Osteocyte (in vitro differentiated cells): Measurements from ENCODE around the gene ALS2. TPM values are rescaled to one million over a fixed set of nuclear protein-coding genes. Genes with fewer than 3 reads are reported as not detected.
"Not testable (repeated sequence)": the region's sequence is repeated elsewhere in the genome, so short reads cannot be mapped to it uniquely, and the experiment has no call there.

ENCODE experiments used
- DNase-seq: peaks from one replicate; pipeline ENCODE4 v3.0.0; 2021; ENCODE audit warnings: mixed read lengths; ENCODE audit not compliant: unreplicated experiment; ENCODE audit errors: extremely low spot score
- H3K27ac Mint-ChIP-seq: one replicate; pipeline ENCODE4 v1.8.0; 2021; ENCODE audit warnings: mild to moderate bottlenecking, mixed read lengths; ENCODE audit not compliant: unreplicated experiment
- H3K27me3 Mint-ChIP-seq: one replicate; pipeline ENCODE4 v1.8.0; 2021; ENCODE audit warnings: mixed read lengths; ENCODE audit not compliant: unreplicated experiment
- H3K36me3 Mint-ChIP-seq: one replicate; pipeline ENCODE4 v1.8.0; 2021; ENCODE audit warnings: mixed read lengths; ENCODE audit not compliant: unreplicated experiment
- H3K4me1 Mint-ChIP-seq: one replicate; pipeline ENCODE4 v1.8.0; 2021; ENCODE audit warnings: mixed read lengths; ENCODE audit not compliant: unreplicated experiment
- H3K4me3 Mint-ChIP-seq: one replicate; pipeline ENCODE4 v1.8.0; 2021; ENCODE audit warnings: mild to moderate bottlenecking, moderate library complexity, mixed read lengths; ENCODE audit not compliant: unreplicated experiment
- H3K9me3 Mint-ChIP-seq: one replicate; pipeline ENCODE4 v1.8.0; 2021; ENCODE audit warnings: mixed read lengths; ENCODE audit not compliant: unreplicated experiment
- CTCF ChIP-seq: fragments of 200-600 bp; sonication (generic); IDR thresholded peaks from 2 replicates; pipeline ENCODE4 v1.5.0; 2021; ENCODE audit warnings: antibody characterized with exemption, mild to moderate bottlenecking, moderate library complexity
- total RNA-seq: library from RNA; stranded (reverse); gene quantifications from 2 replicates; pipeline ENCODE4 v1.2.1, GENCODE V29; 2021

The ALS2 gene
- total RNA-seq, 1 donor from 2014 or later, result 35.5 TPM

GRCh38 chr2:201674298-201674697, 106.4 kb downstream of the ALS2 start:
- no peaks in the 10 kb centered on the region for H3K27me3 Mint-ChIP-seq
- no peak for TF ChIP-seq CTCF

GRCh38 chr2:201673546-201673945, 107.2 kb downstream of the ALS2 start:
- Mint-ChIP-seq H3K4me3 (peak overlapping the region; percentile 19), H3K9me3 (no peaks in the 10 kb centered on the region), H3K4me1 (peaks cover 32% of the 10 kb centered on the region), H3K36me3 (peaks cover 4% of the 10 kb centered on the region), H3K27me3 (no peaks in the 10 kb centered on the region), H3K27ac (peak overlapping the region; percentile 86)
- TF ChIP-seq CTCF, result no peak
- DNase-seq, result no peak

More at GRCh38 chr2:201674298-201674697, 106.4 kb downstream of the ALS2 start:
- Mint-ChIP-seq H3K27ac (no peak overlapping the region), H3K4me3 (no peak overlapping the region), H3K36me3 (peaks cover 4% of the 10 kb centered on the region), H3K9me3 (no peaks in the 10 kb centered on the region), H3K4me1 (peaks cover 32% of the 10 kb centered on the region)
- no peak for DNase-seq

- not testable (repeated sequence) for H3K4me3 Mint-ChIP-seq, H3K27me3 Mint-ChIP-seq, H3K9me3 Mint-ChIP-seq, H3K27ac Mint-ChIP-seq, DNase-seq, H3K36me3 Mint-ChIP-seq
- H3K4me1 Mint-ChIP-seq, result peaks cover 33% of the 10 kb centered on the region
These were observed 109.5 kb downstream of the ALS2 start for GRCh38 chr2:201671205-201671604.

GRCh38 chr2:201669865-201670264, 110.9 kb downstream of the ALS2 start:
- TF ChIP-seq CTCF, result no peak
- peaks cover 39% of the 10 kb centered on the region for H3K4me1 Mint-ChIP-seq
- peaks cover 3% of the 10 kb centered on the region for H3K9me3 Mint-ChIP-seq
- H3K27ac Mint-ChIP-seq, result no peak overlapping the region
- H3K27me3 Mint-ChIP-seq, result no peaks in the 10 kb centered on the region
- no peak overlapping the region for H3K4me3 Mint-ChIP-seq
- H3K36me3 Mint-ChIP-seq, result no peaks in the 10 kb centered on the region
- DNase-seq, result no peak

- no peak for DNase-seq
- Mint-ChIP-seq H3K27ac (no peak overlapping the region), H3K9me3 (peaks cover 3% of the 10 kb centered on the region), H3K4me1 (peaks cover 28% of the 10 kb centered on the region), H3K27me3 (no peaks in the 10 kb centered on the region), H3K36me3 (no peaks in the 10 kb centered on the region), H3K4me3 (no peak overlapping the region)
- no peak for TF ChIP-seq CTCF
These were observed 112.3 kb downstream of the ALS2 start for GRCh38 chr2:201668402-201668910.

GRCh38 chr2:201664334-201664733, 116.4 kb downstream of the ALS2 start:
- H3K4me3 Mint-ChIP-seq, result no peak overlapping the region
- H3K27me3 Mint-ChIP-seq, result no peaks in the 10 kb centered on the region
- H3K9me3 Mint-ChIP-seq, result peaks cover 3% of the 10 kb centered on the region
- peaks cover 6% of the 10 kb centered on the region for H3K4me1 Mint-ChIP-seq
- no peak overlapping the region for H3K27ac Mint-ChIP-seq
- no peak for DNase-seq
- no peak for TF ChIP-seq CTCF
- H3K36me3 Mint-ChIP-seq, result no peaks in the 10 kb centered on the region
